HEK293T (cell line): ENCODE measurements around the gene PITPNC1.

ENCODE experiments used
- ARNT ChIP-seq: fragments of 450-650 bp; IDR thresholded peaks from 2 replicates; pipeline ENCODE4 v1.6.1; 2017; ENCODE audit warnings: mild to moderate bottlenecking
- BHLHE40 ChIP-seq: fragments of 450-650 bp; IDR thresholded peaks from 2 replicates; pipeline ENCODE4 v1.6.1; 2016; ENCODE audit warnings: mild to moderate bottlenecking, moderate library complexity, borderline replicate concordance
- CTBP1 ChIP-seq: fragments of 450-650 bp; IDR thresholded peaks from 2 replicates; pipeline ENCODE4 v1.6.1; 2016; ENCODE audit warnings: borderline replicate concordance
- FOXA1 ChIP-seq: fragments of 450-650 bp; IDR thresholded peaks from 2 replicates; pipeline ENCODE4 v1.6.1; 2016; ENCODE audit warnings: mild to moderate bottlenecking
- FOXK2 ChIP-seq: fragments of 450-650 bp; IDR thresholded peaks from 2 replicates; pipeline ENCODE4 v1.6.1; 2016; ENCODE audit warnings: mild to moderate bottlenecking
- FOXM1 ChIP-seq: fragments of 450-650 bp; IDR thresholded peaks from 2 replicates; pipeline ENCODE4 v1.6.1; 2017; ENCODE audit warnings: mild to moderate bottlenecking, borderline replicate concordance
- HDGF ChIP-seq: fragments of 450-650 bp; IDR thresholded peaks from 2 replicates; pipeline ENCODE4 v1.6.1; 2017; ENCODE audit warnings: antibody characterized with exemption, borderline replicate concordance
- LEF1 ChIP-seq: fragments of 450-650 bp; IDR thresholded peaks from 2 replicates; pipeline ENCODE4 v1.6.1; 2017; ENCODE audit warnings: mild to moderate bottlenecking, borderline replicate concordance
- SP1 ChIP-seq: fragments of 450-650 bp; IDR thresholded peaks from 2 replicates; pipeline ENCODE4 v1.6.1; 2017
- SUZ12 ChIP-seq: fragments of 450-650 bp; IDR thresholded peaks from 2 replicates; pipeline ENCODE4 v1.6.1; 2016; ENCODE audit warnings: mild to moderate bottlenecking
- ZNF384 ChIP-seq: fragments of 450-650 bp; IDR thresholded peaks from 2 replicates; pipeline ENCODE4 v1.6.1; 2016

DNA sequence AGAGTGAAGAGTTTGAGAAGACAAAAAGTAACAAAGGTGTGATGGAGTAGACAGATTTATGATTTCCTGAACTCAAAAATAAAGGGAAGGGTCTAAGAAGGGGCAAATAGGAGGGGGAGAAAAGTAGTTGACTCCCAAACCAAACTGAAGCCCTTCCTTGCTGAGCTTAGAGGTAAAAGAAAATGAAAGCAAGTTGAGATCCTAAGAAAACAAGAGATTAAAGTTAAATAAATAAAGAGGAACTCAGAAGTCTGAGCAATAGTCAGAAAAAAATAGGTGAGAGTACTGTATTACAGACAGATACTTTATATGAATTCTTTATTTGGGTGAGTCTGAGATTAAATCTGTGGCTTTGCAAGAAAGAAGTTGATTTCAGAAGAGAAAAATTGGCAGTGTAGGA lies 7.4 kb upstream of the PITPNC1 start:
- TF ChIP-seq ZNF384 (no peak), SUZ12 (no peak), CTBP1 (no peak), FOXM1 (no peak), ARNT (no peak), LEF1 (no peak), BHLHE40 (no peak), FOXK2 (no peak), HDGF (no peak), FOXA1 (no peak), SP1 (no peak)
